ENCODE measurements around the gene SLC39A2. TPM values are rescaled to one million over a fixed set of nuclear protein-coding genes. Genes with fewer than 3 reads are reported as not detected.
"Not testable (repeated sequence)": the region's sequence is repeated elsewhere in the genome, so short reads cannot be mapped to it uniquely, and the experiment has no call there.

SLC39A2 gene
- polyA plus RNA-seq, 1 donor (not counting 4 experiments of a cell fraction or from before 2014, with no cell fraction given): 0.94 TPM

DNA sequence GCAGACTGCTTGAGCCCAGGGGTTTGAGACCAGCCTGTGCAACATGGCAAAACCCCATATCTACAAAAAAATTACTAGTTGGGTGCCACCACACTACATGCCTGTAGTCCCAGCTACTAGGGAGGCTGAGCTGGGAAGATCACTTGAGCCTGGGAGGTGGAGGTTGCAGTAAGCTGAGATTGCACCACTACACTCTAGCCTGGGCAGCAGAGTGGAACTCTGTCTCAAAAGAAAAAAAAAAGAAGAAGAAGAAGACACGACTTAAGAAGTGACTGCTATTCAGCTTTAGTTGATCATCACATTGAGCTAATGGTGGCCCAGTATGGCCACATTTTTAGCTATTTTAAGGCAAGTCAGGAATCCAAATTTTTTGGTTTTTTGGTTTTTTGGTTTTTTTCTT lies 18.2 kb upstream of the SLC39A2 start:
- FAIRE-seq (no peak), DNase-seq (ENCODE audit: low read depth, low spot score) (no peak)
- Histone ChIP-seq H3K9ac (ENCODE audit: control insufficient read depth, extremely low read depth, insufficient read depth, low read length) (no peak overlapping the region), H3K9me3 (ENCODE audit: control insufficient read depth, low read depth, low read length) (no peaks in the 10 kb centered on the region), H3K79me2 (ENCODE audit: control insufficient read depth, insufficient read depth, low read length) (no peaks in the 10 kb centered on the region), H3K4me2 (ENCODE audit: control insufficient read depth, extremely low read depth, insufficient read depth, low read depth, low read length) (no peak overlapping the region), H3K27me3 (ENCODE audit: control insufficient read depth, extremely low read depth, insufficient read depth, low read length) (no peaks in the 10 kb centered on the region), H3K4me1 (ENCODE audit: control insufficient read depth, extremely low read depth, insufficient read depth, low read length) (no peaks in the 10 kb centered on the region), H3K4me3 (ENCODE audit: control insufficient read depth in 2 of 3, extremely low read depth in 1 of 3, insufficient read depth in 2 of 3, low read depth in 1 of 3, low read length in 3 of 3) (no peak overlapping the region), H3K36me3 (ENCODE audit: control insufficient read depth in 2 of 2, extremely low read depth in 1 of 2, insufficient read depth in 2 of 2, low read length in 2 of 2) (no peaks in the 10 kb centered on the region), H4K20me1 (ENCODE audit: control insufficient read depth, extremely low read depth, insufficient read depth, low read length) (no peaks in the 10 kb centered on the region), H2AFZ (ENCODE audit: control insufficient read depth, low read length) (no peak overlapping the region), H3K9me1 (ENCODE audit: control insufficient read depth, extremely low read depth, insufficient read depth, low read length) (no peaks in the 10 kb centered on the region), H3K27ac (ENCODE audit: control insufficient read depth, insufficient read depth, low read length) (no peak overlapping the region)
- dilution Hi-C loops (cut with MboI; ENCODE audit: extremely low pct_ligation_motif_present, low sequenced_read_pairs): no loop called here
- TF ChIP-seq, protein P1, sequence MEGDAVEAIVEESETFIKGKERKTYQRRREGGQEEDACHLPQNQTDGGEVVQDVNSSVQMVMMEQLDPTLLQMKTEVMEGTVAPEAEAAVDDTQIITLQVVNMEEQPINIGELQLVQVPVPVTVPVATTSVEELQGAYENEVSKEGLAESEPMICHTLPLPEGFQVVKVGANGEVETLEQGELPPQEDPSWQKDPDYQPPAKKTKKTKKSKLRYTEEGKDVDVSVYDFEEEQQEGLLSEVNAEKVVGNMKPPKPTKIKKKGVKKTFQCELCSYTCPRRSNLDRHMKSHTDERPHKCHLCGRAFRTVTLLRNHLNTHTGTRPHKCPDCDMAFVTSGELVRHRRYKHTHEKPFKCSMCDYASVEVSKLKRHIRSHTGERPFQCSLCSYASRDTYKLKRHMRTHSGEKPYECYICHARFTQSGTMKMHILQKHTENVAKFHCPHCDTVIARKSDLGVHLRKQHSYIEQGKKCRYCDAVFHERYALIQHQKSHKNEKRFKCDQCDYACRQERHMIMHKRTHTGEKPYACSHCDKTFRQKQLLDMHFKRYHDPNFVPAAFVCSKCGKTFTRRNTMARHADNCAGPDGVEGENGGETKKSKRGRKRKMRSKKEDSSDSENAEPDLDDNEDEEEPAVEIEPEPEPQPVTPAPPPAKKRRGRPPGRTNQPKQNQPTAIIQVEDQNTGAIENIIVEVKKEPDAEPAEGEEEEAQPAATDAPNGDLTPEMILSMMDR (optimal IDR thresholded peaks at IDR 0.05 in 1 of 3, IDR thresholded peaks at IDR 0.05 in 1 of 3, conservative IDR thresholded peaks at IDR 0.05 in 1 of 3; ENCODE audit: extremely low read depth in 1 of 3, insufficient read depth in 2 of 3, low read length in 3 of 3): no peak
- no peak for TF ChIP-seq EZH2 (IDR thresholded peaks at IDR 0.05; ENCODE audit: low read length)

DNA sequence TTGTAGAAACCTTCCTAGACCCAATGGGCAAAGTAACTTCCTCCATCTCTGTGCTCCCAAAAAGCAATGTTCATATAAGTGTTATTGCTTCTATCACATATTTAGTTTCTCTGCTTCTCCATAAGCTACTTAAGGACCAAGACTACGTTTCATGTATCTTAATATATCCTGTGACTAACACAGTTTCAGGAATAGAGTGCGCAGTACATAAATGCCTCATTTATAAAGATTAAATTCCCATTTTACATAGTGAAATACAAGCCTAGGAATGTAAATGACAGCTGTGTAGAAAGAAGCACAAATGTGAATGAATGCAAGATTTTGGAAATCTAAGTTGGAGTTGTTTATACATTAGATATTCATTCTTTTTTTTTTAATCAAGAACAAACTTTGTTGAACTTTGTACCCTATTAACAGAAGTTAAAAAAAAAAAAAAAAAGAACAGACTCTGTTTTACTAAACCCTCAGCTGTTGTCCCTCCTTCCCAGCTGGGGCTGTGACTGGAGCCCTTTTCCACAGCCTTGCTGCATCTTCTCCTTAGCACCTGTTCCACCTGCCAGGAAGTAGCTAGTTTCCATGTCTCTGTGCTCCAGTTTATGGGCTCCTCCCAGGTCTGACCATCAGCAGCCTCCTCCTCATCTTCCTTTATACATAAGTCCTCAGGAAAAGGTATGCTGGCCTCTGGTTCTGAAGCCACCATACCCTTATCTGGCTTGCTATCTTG lies 16.3 kb upstream of the SLC39A2 start:
- no peaks in the 10 kb centered on the region for H3K9me3 ChIP-seq (ENCODE audit: control insufficient read depth, low read depth, low read length)
- dilution Hi-C loops (cut with MboI; ENCODE audit: extremely low pct_ligation_motif_present, low sequenced_read_pairs): no loop called here
- H3K9me1 ChIP-seq (ENCODE audit: control insufficient read depth, extremely low read depth, insufficient read depth, low read length): no peaks in the 10 kb centered on the region
- no peak overlapping the region for H2AFZ ChIP-seq (ENCODE audit: control insufficient read depth, low read length)
- no peak overlapping the region for H3K4me3 ChIP-seq (ENCODE audit: control insufficient read depth in 2 of 3, extremely low read depth in 1 of 3, insufficient read depth in 2 of 3, low read depth in 1 of 3, low read length in 3 of 3)
- H3K4me2 ChIP-seq (ENCODE audit: control insufficient read depth, extremely low read depth, insufficient read depth, low read depth, low read length): no peak overlapping the region
- no peaks in the 10 kb centered on the region for H4K20me1 ChIP-seq (ENCODE audit: control insufficient read depth, extremely low read depth, insufficient read depth, low read length)
- no peaks in the 10 kb centered on the region for H3K36me3 ChIP-seq (ENCODE audit: control insufficient read depth in 2 of 2, extremely low read depth in 1 of 2, insufficient read depth in 2 of 2, low read length in 2 of 2)
- no peaks in the 10 kb centered on the region for H3K27me3 ChIP-seq (ENCODE audit: control insufficient read depth, extremely low read depth, insufficient read depth, low read length)
- no peaks in the 10 kb centered on the region for H3K79me2 ChIP-seq (ENCODE audit: control insufficient read depth, insufficient read depth, low read length)
- H3K4me1 ChIP-seq (ENCODE audit: control insufficient read depth, extremely low read depth, insufficient read depth, low read length): peaks cover 16% of the 10 kb centered on the region
- FAIRE-seq (no peak), DNase-seq (ENCODE audit: low read depth, low spot score) (no peak)
- no peak overlapping the region for H3K27ac ChIP-seq (ENCODE audit: control insufficient read depth, insufficient read depth, low read length)
- H3K9ac ChIP-seq (ENCODE audit: control insufficient read depth, extremely low read depth, insufficient read depth, low read length): no peak overlapping the region
- TF ChIP-seq EZH2 (IDR thresholded peaks at IDR 0.05; ENCODE audit: low read length): no peak
- TF ChIP-seq, protein P1 (optimal IDR thresholded peaks at IDR 0.05 in 1 of 3, IDR thresholded peaks at IDR 0.05 in 1 of 3, conservative IDR thresholded peaks at IDR 0.05 in 1 of 3; ENCODE audit: extremely low read depth in 1 of 3, insufficient read depth in 2 of 3, low read length in 3 of 3): no peak

GRCh38 chr14:20985650-20986049 lies 13.4 kb upstream of the SLC39A2 start:
- DNase-seq (ENCODE audit: low read depth, low spot score); H3K79me2 ChIP-seq (ENCODE audit: control insufficient read depth, insufficient read depth, low read length); H3K36me3 ChIP-seq (ENCODE audit: control insufficient read depth in 2 of 2, extremely low read depth in 1 of 2, insufficient read depth in 2 of 2, low read length in 2 of 2); H2AFZ ChIP-seq (ENCODE audit: control insufficient read depth, low read length); H3K9me3 ChIP-seq (ENCODE audit: control insufficient read depth, low read depth, low read length); H3K4me2 ChIP-seq (ENCODE audit: control insufficient read depth, extremely low read depth, insufficient read depth, low read depth, low read length); FAIRE-seq; H3K27ac ChIP-seq (ENCODE audit: control insufficient read depth, insufficient read depth, low read length); H3K4me3 ChIP-seq (ENCODE audit: control insufficient read depth in 2 of 3, extremely low read depth in 1 of 3, insufficient read depth in 2 of 3, low read depth in 1 of 3, low read length in 3 of 3); H3K27me3 ChIP-seq (ENCODE audit: control insufficient read depth, extremely low read depth, insufficient read depth, low read length); H3K9me1 ChIP-seq (ENCODE audit: control insufficient read depth, extremely low read depth, insufficient read depth, low read length); H4K20me1 ChIP-seq (ENCODE audit: control insufficient read depth, extremely low read depth, insufficient read depth, low read length); H3K9ac ChIP-seq (ENCODE audit: control insufficient read depth, extremely low read depth, insufficient read depth, low read length); dilution Hi-C loops (cut with MboI; ENCODE audit: extremely low pct_ligation_motif_present, low sequenced_read_pairs): not testable (repeated sequence)
- peaks cover 24% of the 10 kb centered on the region for H3K4me1 ChIP-seq (ENCODE audit: control insufficient read depth, extremely low read depth, insufficient read depth, low read length)

Measured in keratinocyte (primary cell).